HepG2 (cell line): ENCODE measurements around the gene PKLR. TPM values are rescaled to one million over a fixed set of nuclear protein-coding genes. Genes with fewer than 3 reads are reported as not detected.

Source experiments
- CBFB ChIP-seq: sonication (generic); formaldehyde crosslinking; IDR thresholded peaks from 2 replicates; pipeline ENCODE4 v1.4.0; 2020; ENCODE audit warnings: missing genetic modification reagents
- GABPB1 ChIP-seq: IDR thresholded peaks from 2 replicates; pipeline ENCODE4 v1.6.1; 2016; ENCODE audit warnings: mild to moderate bottlenecking, missing genetic modification reagents, moderate library complexity, missing compliant biosample characterization
- HES4 ChIP-seq: sonication (generic); formaldehyde crosslinking; IDR thresholded peaks from 2 replicates; pipeline ENCODE4 v1.9.0; 2021; ENCODE audit warnings: mild to moderate bottlenecking, missing genetic modification reagents, borderline replicate concordance
- KDM2A ChIP-seq: sonication (generic); formaldehyde crosslinking; IDR thresholded peaks from 2 replicates; pipeline ENCODE4 v1.4.0; 2020; ENCODE audit warnings: low read depth, missing genetic modification reagents, borderline replicate concordance
- KLF11 ChIP-seq: IDR thresholded peaks from 2 replicates; pipeline ENCODE4 v1.6.1; 2016; ENCODE audit warnings: missing compliant biosample characterization
- MAFF ChIP-seq: IDR thresholded peaks from 2 replicates; pipeline ENCODE4 v1.6.1; 2011; ENCODE audit warnings: low read depth, low read length, improper control_type of control experiment
- NFATC3 ChIP-seq: sonication (generic); formaldehyde crosslinking; IDR thresholded peaks from 2 replicates; pipeline ENCODE4 v1.5.1; 2020; ENCODE audit warnings: mild to moderate bottlenecking, missing genetic modification reagents
- POLR2A ChIP-seq, 2 experiments: IDR thresholded peaks; 2 replicates each; pipeline ENCODE4 v1.6.1; 2011; ENCODE audit warnings: low read depth in 2 of 2, low read length in 2 of 2, mild to moderate bottlenecking in 1 of 2, moderate library complexity in 1 of 2; ENCODE audit not compliant: insufficient read depth in 1 of 2
- PRPF4 ChIP-seq: fragments of 200-400 bp; formaldehyde crosslinking; IDR thresholded peaks from 2 replicates; pipeline ENCODE4 v1.6.1; 2016; ENCODE audit warnings: low read length, low read depth; ENCODE audit not compliant: poor library complexity, severe bottlenecking
- RAD51 ChIP-seq: fragments of 450-650 bp; IDR thresholded peaks from 2 replicates; pipeline ENCODE4 v1.6.1; 2016; ENCODE audit warnings: borderline replicate concordance
- RCOR2 ChIP-seq: IDR thresholded peaks from 2 replicates; pipeline ENCODE4 v1.6.1; 2016; ENCODE audit warnings: missing biosample characterization, missing genetic modification reagents
- SOX13 ChIP-seq, 3 experiments: fragments of 450-650 bp in 1 of 3; sonication (generic) in 1 of 3; formaldehyde crosslinking in 1 of 3; IDR thresholded peaks in 2 of 3; conservative IDR thresholded peaks in 1 of 3; 2 replicates each; pipeline versions ENCODE4 v1.5.0 to v1.6.1; 2016 to 2020; ENCODE audit warnings: antibody characterized with exemption in 1 of 3, mild to moderate bottlenecking in 1 of 3, missing compliant biosample characterization in 1 of 3, missing genetic modification reagents in 1 of 3, moderate library complexity in 1 of 3
- SP4 ChIP-seq: sonication (generic); formaldehyde crosslinking; IDR thresholded peaks from 2 replicates; pipeline ENCODE4 v1.8.1; 2023; ENCODE audit warnings: mild to moderate bottlenecking, missing genetic modification reagents
- TP53 ChIP-seq: sonication (generic); formaldehyde crosslinking; conservative IDR thresholded peaks from 2 replicates; pipeline ENCODE4 v1.4.0; 2020; ENCODE audit warnings: missing genetic modification reagents
- ZEB1 ChIP-seq: IDR thresholded peaks from 2 replicates; pipeline ENCODE4 v1.6.1; 2012; ENCODE audit warnings: mild to moderate bottlenecking, low read depth, inconsistent platforms; ENCODE audit not compliant: insufficient replicate concordance
- ZFP36L2 ChIP-seq: sonication (generic); formaldehyde crosslinking; IDR thresholded peaks from 2 replicates; pipeline ENCODE4 v1.4.0; 2020; ENCODE audit warnings: missing genetic modification reagents
- ZNF317 ChIP-seq: sonication (generic); formaldehyde crosslinking; IDR thresholded peaks from 2 replicates; pipeline ENCODE4 v1.5.0; 2020; ENCODE audit warnings: mild to moderate bottlenecking, missing genetic modification reagents
- ZNF383 ChIP-seq: sonication (generic); formaldehyde crosslinking; IDR thresholded peaks from 2 replicates; pipeline ENCODE4 v1.4.0; 2020; ENCODE audit warnings: missing genetic modification reagents, mild to moderate bottlenecking, borderline replicate concordance
- ZNF430 ChIP-seq: sonication (generic); formaldehyde crosslinking; IDR thresholded peaks from 2 replicates; pipeline ENCODE4 v1.9.0; 2021; ENCODE audit warnings: mild to moderate bottlenecking, missing genetic modification reagents
- ZNF563 ChIP-seq: sonication (generic); formaldehyde crosslinking; IDR thresholded peaks from 2 replicates; pipeline ENCODE4 v1.8.0; 2022; ENCODE audit warnings: mild to moderate bottlenecking, moderate library complexity, missing genetic modification reagents
- ZNF776 ChIP-seq: sonication (generic); formaldehyde crosslinking; IDR thresholded peaks from 2 replicates; pipeline ENCODE4 v1.4.0; 2020; ENCODE audit warnings: mild to moderate bottlenecking, missing genetic modification reagents
- polyA plus RNA-seq, 8 experiments: library from polyadenylated mRNA; depleted of rRNA in 3 of 8; stranded (reverse) in 7 of 8; unstranded in 1 of 8; fragments of >200 nt; fragmentation: Illumina TruSeq in 4 of 8; extraction: Trizol in 4 of 8; gene quantifications; 2 replicates each; pipeline versions ENCODE4 v1.2.1 to v1.2.3, GENCODE V29; 2011 to 2016; ENCODE audit warnings: low read depth in 4 of 8, missing spikeins in 1 of 8, mixed read lengths in 1 of 8; ENCODE audit not compliant: insufficient read depth in 1 of 8
- total RNA-seq, 5 experiments: library from RNA; depleted of rRNA; stranded (reverse); fragments of >200 nt; fragmentation: Illumina TruSeq; extraction: Trizol; gene quantifications; 2 replicates each; pipeline ENCODE4 v1.2.3, GENCODE V29; 2016; ENCODE audit warnings: low read depth in 1 of 5
- TF ChIP-seq, protein P1 (sequence below): sonication (generic); formaldehyde crosslinking; IDR thresholded peaks from 2 replicates; pipeline ENCODE4 v1.4.0; 2020; ENCODE audit warnings: missing genetic modification reagents; ENCODE audit errors: not compliant biosample characterization
- TF ChIP-seq, protein P2 (sequence below): IDR thresholded peaks from 2 replicates; pipeline ENCODE4 v1.6.1; 2016; ENCODE audit warnings: mild to moderate bottlenecking
- TF ChIP-seq, protein P3 (sequence below): sonication (generic); formaldehyde crosslinking; IDR thresholded peaks from 2 replicates; pipeline ENCODE4 v1.4.0; 2020; ENCODE audit warnings: missing genetic modification reagents
- TF ChIP-seq, protein P4 (sequence below): sonication (generic); formaldehyde crosslinking; IDR thresholded peaks from 2 replicates; pipeline ENCODE4 v1.9.0; 2021; ENCODE audit warnings: missing genetic modification reagents, borderline replicate concordance
- TF ChIP-seq, protein P5 (sequence below): IDR thresholded peaks from 2 replicates; pipeline ENCODE4 v1.6.1; 2016; ENCODE audit warnings: missing genetic modification reagents, missing compliant biosample characterization

PKLR gene
- total and polyA plus RNA-seq, 2 of the 13 experiments (the other 11 are each of a cell fraction or from before 2014, with no cell fraction given), result 10.3 to 29.3 TPM

DNA sequence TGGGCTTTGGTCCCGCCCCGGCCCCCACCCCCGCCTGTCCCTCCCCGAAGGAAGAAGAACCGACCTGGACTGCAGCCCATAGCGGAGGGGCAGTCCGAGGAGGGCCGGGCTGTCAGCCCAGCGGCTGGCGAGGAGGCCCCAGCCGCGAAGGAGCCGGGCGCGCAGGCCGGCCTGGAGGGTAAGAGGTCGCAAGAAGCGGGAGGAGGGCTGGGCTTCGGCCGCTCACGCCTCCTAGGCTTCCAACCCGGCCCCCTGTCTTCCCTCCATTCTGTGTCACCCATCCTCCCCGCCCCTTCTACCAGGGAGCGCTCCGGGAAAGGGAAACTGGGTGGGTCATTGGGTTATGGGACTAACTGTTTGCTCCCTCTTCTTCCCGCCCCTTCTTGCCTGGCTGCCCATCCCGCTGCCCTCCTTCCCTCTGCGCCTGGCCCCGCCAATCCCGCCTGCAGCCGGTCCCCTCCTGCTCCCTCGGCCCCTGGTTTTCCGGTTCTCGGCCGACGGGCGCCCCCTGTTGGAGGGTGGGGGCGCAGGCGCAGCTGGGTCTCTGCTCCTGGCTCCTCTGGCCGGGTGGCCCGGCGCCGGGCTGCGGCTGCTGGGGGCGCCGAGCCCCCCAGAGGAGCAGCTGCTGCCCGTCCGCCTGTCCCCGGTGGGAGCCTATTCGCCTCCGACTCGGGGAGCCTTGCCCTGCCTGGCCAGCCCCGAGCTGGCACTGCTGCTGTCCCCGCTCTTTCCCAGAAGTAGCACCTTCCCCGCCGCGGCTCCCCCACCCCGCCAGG, 21.9 kb upstream of the PKLR start (continued):
- TF ChIP-seq PRPF4 (no peak), ZNF563 (0 out of 2 replicates have a peak, but pooled peaks have one; percentile 28), SOX13 (IDR thresholded peaks at IDR 0.05) (no peak), SOX13 (CRISPR knock-in tag; conservative IDR thresholded peaks at IDR 0.05 in 1 of 2, IDR thresholded peaks at IDR 0.05 in 1 of 2) (peak in 1 of 2 experiments; percentile 21; a peak in 1 of 4 replicates), MAFF (no peak), HES4 (CRISPR knock-in tag) (peak; percentile 62; the same call in 1 of the 2 replicates), KLF11 (CRISPR knock-in tag) (no peak), NFATC3 (no peak), ZEB1 (no peak), TP53 (CRISPR knock-in tag) (no peak), CBFB (CRISPR knock-in tag) (no peak), ZNF317 (CRISPR knock-in tag) (no peak), RCOR2 (CRISPR knock-in tag) (no peak), POLR2A (IDR thresholded peaks at IDR 0.05; ENCODE audit: insufficient read depth in 1 of 2, low read depth in 2 of 2, low read length in 2 of 2) (no peak), SP4 (CRISPR knock-in tag) (peak; percentile 19; the same call in 1 of the 2 replicates), RAD51 (no peak), ZNF430 (CRISPR knock-in tag) (no peak), ZNF383 (CRISPR knock-in tag) (no peak), GABPB1 (CRISPR knock-in tag) (peak; percentile 95), ZNF776 (CRISPR knock-in tag) (no peak), ZFP36L2 (CRISPR knock-in tag) (no peak), KDM2A (CRISPR knock-in tag) (peak; percentile 67)
- TF ChIP-seq, protein P1, sequence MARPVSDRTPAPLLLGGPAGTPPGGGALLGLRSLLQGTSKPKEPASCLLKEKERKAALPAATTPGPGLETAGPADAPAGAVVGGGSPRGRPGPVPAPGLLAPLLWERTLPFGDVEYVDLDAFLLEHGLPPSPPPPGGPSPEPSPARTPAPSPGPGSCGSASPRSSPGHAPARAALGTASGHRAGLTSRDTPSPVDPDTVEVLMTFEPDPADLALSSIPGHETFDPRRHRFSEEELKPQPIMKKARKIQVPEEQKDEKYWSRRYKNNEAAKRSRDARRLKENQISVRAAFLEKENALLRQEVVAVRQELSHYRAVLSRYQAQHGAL (CRISPR knock-in tag), result no peak
- TF ChIP-seq, protein P2, sequence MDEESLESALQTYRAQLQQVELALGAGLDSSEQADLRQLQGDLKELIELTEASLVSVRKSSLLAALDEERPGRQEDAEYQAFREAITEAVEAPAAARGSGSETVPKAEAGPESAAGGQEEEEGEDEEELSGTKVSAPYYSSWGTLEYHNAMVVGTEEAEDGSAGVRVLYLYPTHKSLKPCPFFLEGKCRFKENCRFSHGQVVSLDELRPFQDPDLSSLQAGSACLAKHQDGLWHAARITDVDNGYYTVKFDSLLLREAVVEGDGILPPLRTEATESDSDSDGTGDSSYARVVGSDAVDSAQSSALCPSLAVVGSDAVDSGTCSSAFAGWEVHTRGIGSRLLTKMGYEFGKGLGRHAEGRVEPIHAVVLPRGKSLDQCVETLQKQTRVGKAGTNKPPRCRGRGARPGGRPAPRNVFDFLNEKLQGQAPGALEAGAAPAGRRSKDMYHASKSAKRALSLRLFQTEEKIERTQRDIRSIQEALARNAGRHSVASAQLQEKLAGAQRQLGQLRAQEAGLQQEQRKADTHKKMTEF (CRISPR knock-in tag), result peak; percentile 46; the same call in 1 of the 2 replicates
- TF ChIP-seq, protein P3, sequence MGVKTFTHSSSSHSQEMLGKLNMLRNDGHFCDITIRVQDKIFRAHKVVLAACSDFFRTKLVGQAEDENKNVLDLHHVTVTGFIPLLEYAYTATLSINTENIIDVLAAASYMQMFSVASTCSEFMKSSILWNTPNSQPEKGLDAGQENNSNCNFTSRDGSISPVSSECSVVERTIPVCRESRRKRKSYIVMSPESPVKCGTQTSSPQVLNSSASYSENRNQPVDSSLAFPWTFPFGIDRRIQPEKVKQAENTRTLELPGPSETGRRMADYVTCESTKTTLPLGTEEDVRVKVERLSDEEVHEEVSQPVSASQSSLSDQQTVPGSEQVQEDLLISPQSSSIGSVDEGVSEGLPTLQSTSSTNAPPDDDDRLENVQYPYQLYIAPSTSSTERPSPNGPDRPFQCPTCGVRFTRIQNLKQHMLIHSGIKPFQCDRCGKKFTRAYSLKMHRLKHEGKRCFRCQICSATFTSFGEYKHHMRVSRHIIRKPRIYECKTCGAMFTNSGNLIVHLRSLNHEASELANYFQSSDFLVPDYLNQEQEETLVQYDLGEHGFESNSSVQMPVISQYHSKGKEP, result no peak
- TF ChIP-seq, protein P4, sequence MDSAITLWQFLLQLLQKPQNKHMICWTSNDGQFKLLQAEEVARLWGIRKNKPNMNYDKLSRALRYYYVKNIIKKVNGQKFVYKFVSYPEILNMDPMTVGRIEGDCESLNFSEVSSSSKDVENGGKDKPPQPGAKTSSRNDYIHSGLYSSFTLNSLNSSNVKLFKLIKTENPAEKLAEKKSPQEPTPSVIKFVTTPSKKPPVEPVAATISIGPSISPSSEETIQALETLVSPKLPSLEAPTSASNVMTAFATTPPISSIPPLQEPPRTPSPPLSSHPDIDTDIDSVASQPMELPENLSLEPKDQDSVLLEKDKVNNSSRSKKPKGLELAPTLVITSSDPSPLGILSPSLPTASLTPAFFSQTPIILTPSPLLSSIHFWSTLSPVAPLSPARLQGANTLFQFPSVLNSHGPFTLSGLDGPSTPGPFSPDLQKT, result no peak
- TF ChIP-seq, protein P5, sequence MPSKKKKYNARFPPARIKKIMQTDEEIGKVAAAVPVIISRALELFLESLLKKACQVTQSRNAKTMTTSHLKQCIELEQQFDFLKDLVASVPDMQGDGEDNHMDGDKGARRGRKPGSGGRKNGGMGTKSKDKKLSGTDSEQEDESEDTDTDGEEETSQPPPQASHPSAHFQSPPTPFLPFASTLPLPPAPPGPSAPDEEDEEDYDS (CRISPR knock-in tag), result no peak
